Endothelial cell of hepatic sinusoid (primary cell): Measurements from ENCODE around the gene CCDC12.

Source experiments
- in situ Hi-C: cut with HindIII; loops from 2 replicates; pipeline ENCODE4 v1.10.0; 2017; ENCODE audit warnings: low sequenced_read_pairs

The CCDC12 gene

DNA sequence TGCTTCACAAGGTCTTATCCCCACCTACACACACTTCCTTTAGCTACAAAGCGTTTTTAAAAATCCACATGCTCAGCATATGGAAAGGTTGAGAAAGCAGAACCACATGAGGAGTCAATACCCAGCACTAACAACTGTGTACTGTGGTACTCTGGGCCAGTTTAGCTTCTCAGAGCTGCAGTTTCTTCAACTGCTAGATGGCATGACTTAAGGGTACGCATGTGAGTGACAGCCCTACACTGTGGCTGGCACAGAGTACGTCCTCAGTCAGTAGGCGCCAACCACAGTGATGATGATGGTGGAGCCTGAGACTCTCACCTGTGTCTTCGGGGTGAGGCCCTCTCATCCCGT is 17.4 kb downstream of the CCDC12 start:
- in situ Hi-C loops, result no loop called here

DNA sequence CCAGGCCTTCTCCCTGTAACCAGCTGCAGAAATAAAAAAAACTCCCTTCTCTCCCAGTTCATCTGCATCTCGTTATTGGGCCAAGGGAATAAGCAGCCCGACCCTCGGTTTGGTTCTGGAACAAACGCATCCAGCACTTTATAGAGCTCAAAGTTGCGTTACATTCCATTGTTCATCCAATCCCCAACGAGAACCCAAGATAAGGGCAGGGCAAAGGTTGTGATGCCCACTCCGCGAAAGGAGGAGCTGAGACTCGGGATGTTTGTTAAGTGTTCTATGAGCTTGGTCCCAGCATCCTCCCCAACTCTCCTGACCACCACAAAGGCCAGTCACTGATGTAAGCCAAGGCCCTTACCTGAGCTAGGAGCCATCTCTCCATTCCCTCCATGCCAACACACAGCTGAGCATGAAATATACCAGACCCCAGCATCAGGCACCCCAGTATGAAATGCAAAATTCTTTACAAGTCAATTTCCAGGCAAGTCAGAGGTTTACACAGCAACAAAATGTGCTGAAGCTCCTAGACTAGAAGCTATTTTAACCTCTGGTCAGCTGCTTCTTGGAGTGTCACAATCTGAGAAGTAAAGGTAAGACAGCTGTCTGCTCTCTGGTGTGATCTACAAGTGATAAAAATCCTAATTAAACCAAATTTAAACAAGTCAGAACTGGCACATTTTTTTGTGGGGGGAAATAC is 17.9 kb downstream of the CCDC12 start:
- in situ Hi-C loops, result no loop called here

DNA sequence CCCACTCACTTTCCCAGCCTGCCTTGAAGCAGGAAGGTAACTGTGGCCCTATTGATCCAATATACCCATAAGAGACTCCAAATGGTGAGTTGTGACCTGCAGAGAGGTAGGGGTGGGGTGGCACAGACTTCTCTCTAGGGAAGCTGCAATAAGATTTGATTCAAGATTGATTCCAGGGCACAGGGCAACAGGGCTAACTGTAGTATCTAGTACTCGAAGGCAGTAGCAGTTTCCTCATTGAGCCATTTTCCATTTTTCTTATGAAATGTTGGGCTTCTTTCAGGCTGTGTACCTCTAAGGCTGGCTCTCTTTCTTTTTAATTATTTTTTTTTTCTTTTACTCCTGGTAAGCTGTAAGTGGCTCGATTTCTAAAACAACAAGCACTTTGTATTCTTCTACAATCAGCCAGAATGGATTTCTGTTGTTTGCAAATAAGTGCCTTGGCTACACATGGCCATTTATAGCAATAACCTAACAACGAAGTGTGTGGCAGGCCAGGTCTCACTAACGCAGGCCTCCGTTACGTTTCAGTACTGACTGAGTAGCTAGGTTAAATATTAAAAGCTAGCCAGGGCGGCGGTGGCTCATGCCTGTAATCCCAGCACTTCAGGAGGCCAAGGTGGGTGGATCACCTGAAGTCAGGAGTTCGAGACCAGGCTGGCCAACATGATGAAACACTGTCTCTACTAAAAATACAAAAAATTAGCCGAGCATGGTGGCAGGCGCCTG is 19.3 kb downstream of the CCDC12 start:
- in situ Hi-C loops, result no loop called here

DNA sequence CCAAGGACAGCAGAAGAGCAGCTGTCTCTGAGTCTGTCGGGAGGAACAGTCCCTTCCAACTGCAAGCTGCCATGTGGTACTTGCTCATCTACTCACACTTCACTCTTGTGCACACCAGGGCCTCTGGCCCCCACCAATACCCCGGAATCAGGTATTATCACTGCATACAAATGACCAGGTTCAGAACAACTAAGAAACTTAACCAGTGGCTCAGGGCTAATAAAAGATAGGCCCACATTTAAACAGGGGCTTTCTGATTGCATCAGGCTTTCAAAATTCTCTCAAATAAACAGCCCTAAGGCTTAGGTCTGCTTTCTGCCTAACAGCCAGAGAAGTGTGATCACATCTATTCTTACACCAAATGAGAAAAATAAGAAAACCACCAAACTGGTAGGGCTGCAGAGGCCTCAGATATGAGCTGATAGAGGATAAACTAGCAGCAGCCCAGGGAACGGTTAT is 20.7 kb downstream of the CCDC12 start:
- in situ Hi-C loops, result no loop called here

DNA sequence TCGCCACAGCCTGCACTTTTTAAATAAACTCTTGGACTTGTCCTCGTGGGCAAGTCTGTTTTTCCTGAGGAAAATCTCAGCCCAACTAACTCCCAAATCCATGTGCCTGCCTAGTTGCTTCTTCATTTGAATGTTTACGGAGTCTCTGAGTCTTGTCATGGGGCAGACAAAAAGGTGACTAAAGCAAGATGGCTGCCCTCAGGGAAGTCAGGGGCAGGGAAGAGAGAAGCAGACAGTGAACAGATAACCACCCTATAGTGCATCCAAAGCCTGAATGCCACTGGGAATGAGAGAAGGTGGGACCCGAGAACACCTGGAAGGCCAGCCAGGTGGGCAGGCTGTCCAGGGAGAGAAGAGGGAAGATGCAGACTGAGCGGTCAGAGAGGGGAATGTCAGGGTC is 21.4 kb downstream of the CCDC12 start:
- in situ Hi-C loops, result no loop called here

DNA sequence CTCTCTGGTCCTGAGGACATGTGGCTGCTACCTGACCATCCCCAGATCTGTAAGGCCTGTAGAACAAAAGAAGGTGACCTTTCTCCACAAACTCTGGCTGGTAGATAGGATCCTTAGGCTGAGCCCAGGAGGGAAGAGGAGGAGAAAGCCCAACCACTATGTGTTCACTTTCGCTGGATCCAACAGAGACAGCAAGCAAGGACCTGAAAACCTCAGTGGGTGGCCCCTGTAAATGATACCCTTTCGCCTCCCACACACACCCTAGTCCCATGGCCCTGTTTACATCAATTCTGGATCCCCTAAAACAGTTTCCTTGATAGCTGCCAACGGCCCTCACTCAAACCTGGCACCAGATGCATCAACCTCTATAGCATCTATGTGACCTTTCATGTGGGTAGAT is 22.4 kb downstream of the CCDC12 start:
- in situ Hi-C loops, result no loop called here

DNA sequence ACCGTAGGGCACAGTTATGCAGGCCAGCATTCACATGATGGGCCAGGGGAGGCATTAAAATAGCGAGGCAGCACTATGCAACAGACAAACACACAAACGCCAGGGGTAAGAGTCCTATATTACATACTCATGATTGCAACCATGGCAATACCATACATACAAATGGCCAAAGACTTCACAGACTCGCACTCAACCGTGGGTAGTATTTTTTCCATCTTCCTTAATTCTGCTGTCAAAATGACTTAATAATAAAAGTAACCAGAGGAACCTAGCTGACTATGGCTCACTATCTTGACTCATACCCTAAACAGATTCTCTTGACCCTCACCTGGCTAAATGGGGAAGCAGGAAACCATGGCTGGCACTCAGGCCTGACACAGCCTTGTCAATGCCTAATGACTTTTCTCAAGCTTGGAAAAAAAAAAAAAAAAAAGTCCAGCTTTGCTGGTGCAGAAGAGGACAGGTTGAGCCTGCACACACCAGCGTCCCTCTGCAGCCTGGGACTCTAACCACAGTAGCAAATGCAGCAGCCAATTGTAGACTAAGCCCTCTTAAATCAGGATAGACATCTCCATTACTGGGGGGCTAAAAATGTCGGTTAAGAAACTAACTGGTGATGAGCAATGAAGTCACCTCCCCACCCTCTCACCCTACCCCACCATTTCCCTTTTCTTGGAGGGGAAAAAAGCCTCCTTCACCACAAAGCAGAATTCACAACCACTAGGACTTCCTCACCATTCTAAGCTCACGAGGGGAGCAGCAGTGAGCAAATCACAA is 23.1 kb downstream of the CCDC12 start:
- in situ Hi-C loops, result no loop called here

DNA sequence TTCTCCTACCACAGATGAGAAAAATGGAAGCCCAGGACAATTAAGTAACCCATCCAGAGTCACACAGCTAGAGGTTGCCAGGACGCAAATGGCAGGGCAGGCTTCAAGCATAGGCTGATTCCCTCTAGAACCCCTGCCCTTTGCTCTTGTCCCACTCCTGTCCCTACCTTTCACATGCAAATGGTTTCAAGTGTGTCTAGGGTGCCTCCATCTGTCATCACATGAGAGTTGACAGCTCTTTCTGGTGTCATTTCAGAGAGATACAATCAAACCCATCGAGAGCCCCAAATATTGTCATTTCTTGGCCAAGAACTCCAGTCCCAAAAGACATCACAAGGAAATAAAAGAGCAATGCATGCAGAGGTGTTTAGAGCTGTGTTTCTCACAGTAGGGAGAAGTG is 23.7 kb downstream of the CCDC12 start:
- in situ Hi-C loops, result no loop called here

DNA sequence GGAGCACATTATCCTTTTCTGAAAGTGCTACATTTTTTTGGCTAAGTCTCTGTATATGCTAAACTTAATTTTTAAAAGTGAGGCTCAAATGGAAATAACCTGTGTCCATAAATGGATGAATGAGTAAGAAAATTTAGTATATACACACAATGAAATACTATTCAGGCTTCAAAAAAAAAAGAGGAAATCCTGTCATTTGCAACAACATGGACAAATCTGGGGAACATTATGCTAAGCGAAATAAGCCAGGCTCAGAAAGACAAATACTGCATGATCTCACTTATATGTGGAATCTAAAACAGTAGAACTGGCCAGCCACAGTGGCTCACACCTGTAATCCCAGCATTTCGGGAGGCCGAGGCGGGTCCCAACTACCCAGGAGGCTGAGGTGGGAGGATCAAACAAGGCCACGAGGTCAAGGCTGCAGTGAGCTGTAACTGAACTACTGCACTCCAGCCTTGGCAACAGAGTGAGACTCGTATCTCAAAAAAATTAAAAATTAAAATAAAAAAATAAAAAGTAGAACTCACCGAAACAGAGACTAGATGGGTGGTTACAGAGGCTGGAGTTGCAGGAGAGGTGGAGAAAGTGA is 25.8 kb downstream of the CCDC12 start:
- in situ Hi-C loops, result no loop called here

DNA sequence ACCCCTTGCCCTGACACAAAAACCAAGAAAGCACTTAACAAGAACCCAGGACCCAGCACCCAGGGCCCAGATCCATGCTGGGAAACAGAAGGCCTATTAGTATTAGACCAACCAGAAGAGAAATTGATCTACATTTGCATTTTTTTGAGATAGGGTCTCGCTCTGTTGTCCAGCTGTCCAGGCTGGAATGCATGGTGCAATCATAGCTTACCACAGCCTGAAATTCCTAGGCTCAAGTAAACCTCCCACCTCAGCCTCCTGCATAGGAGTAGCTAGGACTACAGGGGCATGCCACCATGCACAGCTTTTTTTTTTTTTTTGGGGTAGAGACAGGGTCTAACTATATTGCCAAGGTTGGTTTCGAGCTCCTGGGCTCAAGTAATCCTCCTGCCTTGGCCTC is 26.4 kb downstream of the CCDC12 start:
- in situ Hi-C loops, result no loop called here

DNA sequence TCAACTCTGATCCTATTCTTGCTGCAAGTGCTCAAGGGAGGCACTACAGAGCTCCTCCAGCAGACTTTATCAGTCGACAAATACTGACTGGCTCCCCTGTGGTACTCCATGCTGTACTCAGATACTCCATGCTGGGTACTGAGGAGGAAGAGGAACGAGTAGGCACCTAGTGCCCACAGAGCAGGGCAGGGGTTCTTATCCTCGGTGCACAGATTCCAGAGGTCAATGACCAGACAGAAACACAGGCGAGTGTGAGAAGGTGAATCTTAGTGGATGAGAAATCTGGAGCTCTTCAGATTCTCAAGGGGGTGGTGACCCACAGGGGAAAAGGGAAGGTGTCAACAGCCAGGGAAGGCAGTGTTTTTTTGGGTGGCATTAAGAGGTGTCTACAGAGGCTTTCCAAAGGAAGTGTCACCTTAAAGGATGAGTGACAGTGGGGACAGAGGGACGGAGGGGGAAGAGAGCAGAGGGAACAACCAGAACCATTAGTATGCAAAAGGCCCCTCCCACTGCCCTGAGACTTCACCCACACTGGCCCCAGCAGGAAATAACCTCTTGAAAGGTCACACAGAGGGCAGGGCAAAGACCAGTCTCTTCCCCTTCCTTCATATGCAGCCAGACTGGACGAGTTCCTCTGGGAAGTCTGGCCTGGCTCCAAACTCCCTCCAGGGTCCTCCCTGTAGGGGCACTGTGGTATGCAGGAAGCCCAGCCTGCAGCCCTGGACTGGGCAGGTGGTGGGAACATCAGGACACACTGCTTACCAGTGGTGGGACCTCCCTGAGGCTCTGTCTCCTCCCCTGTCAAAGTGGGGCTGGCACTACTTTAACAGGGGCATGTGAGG is 27.5 kb downstream of the CCDC12 start:
- in situ Hi-C loops, result no loop called here

DNA sequence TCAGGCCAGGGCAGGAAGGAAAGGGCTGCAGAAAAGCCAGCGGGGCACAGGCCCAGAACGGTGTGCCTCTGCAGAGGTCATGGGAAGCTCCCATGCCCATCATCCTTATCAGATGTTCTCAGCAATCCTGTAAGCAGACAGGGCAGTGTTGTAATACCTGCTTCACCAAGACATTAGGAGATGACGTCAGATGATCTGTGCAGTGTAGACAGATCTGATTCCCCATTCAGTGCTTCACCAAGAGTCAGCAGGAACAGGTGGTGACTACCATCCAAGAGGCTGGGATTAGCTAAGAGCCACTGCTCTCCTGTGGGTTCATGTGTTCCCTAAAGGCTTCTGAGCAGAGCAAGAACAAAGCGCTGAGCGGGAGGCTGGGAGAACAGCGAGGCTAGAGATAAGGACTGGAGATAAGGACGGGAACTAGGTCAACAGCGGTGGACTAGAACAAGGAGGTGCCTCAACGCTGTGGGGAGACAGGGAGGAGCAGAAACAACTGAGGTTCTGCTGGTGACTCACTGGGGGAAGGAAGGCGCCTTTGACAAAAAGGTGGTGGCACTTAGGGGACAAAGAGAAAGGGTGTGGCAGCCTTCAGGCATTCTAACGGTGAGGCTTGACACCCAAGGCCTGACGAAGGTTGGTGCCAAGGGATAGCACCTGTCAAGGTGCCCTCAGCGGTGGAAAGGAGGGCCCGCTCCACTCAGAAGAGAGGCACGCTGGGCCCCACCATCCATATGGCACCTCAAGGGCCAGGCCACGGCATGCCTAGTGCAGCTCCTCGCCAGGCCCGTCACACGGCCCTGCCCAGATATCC is 28.4 kb downstream of the CCDC12 start:
- in situ Hi-C loops, result no loop called here

DNA sequence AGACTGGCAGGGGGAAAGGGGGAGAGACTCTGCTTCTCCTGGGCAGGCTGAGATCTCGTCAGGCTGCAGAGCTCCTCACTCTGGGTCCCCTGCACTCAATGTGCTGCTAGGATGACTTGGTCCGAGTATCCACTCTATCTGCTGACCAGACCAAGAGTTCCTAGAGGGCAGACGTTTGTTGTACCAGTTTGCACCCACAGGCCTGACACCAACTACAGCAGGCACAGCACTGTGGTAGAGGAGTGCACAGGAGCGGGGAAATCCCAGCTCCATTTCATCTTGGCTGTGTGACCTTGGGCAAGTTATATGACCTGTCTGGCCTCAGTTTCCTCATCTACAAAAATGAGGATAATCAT is 29.0 kb downstream of the CCDC12 start:
- in situ Hi-C loops, result no loop called here

DNA sequence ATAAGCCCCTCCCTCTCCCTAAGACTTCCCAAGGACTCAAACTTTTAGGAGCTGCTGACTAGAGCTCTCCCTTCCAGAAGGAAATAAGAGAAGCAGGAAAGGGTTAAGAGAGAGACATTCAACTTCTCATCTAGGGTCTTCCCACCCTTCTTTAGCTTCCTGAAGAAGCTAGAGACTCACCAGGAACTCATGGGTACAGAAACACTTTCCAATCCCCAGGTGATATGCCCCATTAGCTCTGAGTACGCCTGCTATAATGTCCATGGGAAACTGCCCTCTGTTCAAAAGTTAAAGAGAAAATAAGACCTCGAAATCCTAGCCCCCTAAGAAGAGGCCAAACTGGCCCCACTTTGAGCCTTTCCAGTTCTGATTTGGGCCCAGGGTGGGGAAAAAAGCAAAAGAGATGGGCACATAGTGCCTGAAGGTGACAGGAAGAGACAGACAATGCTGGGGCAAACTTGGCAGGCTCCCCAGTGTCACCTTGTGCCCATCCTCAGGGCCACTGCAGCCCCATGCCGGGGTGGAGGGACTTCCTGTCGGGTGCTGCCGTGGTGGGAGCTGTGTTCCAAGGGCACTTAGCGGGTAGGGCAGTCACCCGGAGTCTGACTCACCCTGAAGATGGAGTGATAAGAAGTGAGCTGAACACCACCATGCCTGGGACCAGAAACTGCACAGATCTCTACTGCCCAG is 29.5 kb downstream of the CCDC12 start:
- in situ Hi-C loops, result no loop called here

DNA sequence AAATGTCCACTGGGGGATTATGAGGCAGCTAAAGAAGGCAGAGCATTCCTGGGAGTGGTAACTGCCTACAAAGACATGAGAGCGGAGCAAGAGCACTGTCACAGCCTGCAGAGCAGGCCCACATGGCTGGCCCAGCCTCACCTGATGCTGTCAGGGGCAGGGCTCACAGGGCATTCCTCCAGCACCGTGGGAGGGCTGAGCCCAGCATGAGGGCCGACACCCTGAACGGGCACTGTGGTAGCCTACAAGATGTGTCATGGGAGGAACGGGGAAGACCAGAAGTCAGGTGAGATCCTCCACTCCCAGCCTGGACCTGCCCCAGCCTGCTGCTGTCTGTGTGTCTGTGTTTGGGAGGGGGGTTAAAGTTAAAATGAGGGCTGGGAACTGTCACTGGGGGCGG is 30.1 kb downstream of the CCDC12 start:
- in situ Hi-C loops, result no loop called here

DNA sequence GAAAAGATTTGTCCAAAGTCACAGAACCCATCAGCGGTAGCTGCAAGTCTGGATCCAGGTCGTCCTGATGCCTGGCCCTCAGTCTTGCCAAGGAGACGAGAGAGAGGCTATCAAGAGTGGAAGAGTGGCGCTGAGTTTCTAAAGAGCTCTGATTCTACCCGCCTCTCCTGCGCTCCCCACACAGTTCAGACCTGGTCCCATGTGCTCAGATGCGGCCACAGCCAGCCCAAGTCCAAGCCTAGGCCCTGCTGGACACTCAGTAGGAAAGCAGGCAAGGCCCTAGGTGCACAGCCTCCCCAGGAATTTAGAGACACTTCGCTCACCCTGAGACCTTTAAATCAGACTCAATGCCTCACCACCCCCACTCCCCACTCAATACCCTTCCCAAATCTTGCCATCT is 32.4 kb downstream of the CCDC12 start:
- in situ Hi-C loops, result no loop called here

DNA sequence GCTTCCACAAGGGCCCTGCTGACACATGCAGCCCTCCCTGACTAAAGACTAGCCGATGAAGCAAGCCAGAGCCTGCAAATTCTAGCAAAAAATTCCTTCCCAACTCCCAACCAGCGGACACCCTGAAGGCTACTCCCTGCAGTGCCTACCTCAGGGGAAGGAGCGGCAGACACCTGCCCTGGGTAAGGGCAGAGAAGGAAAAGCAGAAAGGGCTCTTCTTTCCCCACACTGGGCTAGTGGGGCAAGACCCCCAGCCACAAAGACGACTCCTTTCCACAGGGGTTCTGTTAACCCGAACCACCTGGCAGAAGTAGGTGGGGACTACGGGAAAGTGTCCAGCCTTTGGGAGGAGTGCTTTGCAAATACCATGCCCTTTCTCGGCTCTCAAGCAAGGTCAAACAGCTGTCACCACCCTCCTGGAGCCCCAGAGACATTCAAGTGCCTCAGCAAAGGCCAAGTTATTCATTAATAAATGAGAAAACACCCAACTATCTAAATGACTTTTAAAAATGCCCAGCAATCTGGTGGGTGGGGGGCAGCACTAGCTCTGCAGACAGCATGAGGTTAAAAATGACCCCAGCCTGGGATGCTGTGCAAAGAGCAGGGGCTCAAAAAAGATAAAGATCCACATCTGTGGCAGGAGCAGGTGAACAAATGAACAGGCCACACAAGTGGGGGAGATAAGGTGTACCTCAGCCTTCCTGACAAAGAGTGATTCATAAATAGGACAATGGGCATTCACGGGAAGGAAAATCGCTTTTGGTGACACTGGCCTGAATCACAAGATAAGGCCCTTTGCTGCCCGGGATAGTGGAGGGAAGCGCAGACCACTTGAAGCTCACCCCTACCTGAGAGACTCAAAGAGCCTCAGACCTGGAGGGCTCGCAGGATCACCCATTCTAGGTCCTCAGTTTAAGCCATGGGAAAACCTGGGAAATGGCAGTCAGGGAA is 33.0 kb downstream of the CCDC12 start:
- in situ Hi-C loops, result no loop called here
